ENCODE results near the gene KRTAP9-9.
"Not testable (repeated sequence)": the region's sequence is repeated elsewhere in the genome, so short reads cannot be mapped to it uniquely, and the experiment has no call there.

Gene KRTAP9-9

GRCh38 chr17:41255381-41256290 is at the start of gene KRTAP9-9:
TSS of gene KRTAP9-9 (plus strand) at chr17:41255384.
- not testable (repeated sequence) for H3K4me1 ChIP-seq (ENCODE audit: control insufficient read depth in 2 of 2, insufficient read depth in 2 of 2, low read length in 2 of 2); H3K27ac ChIP-seq (ENCODE audit: low read depth in 2 of 2, low read length in 2 of 2); H3K36me3 ChIP-seq (ENCODE audit: control insufficient read depth in 2 of 2, insufficient read depth in 2 of 2, low read length in 2 of 2); H3K4me3 ChIP-seq (ENCODE audit: low read length in 2 of 2); H3K9me3 ChIP-seq (ENCODE audit: control insufficient read depth in 2 of 2, low read length in 2 of 2); H3K9ac ChIP-seq (ENCODE audit: low read depth in 1 of 2, low read length in 2 of 2)
- H3K27me3 ChIP-seq (ENCODE audit: control insufficient read depth in 2 of 2, insufficient read depth in 2 of 2, low read length in 2 of 2), result peaks cover 11 to 18% of the 10 kb centered on the region in 2 donors

DNA sequence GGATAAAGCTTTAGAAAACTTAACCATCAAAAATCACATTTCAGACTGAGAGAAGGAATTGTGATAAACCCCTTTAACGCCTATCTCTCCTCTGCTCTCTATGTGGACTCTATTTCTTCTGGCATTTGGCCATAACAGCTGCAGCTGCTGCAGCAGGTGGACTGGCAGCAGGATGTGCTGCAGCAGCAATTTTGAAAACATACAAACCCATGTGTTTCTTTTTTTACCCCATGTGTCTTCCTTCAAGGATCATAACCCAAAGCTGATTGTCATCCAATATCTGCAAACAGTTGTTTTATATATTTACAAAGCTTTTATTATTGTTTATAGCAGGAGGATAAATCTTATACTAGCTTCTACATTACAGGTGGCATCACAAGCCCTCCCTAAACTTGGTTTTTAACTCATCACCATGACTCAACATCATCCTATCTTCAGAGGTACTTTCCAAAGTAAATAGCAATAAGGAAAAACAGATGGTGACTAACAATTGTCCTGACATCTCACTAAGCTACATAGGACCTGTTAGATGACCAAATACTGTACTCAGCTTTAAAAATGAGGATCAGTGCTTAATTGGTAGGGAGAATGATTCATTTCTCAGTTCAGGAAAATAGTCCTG is 43.2 kb upstream of the KRTAP9-9 start:
- H3K9me3 ChIP-seq (ENCODE audit: control insufficient read depth in 2 of 2, low read length in 2 of 2), result no peaks in the 10 kb centered on the region
- no peak overlapping the region for H3K4me3 ChIP-seq (ENCODE audit: low read length in 2 of 2)
- H3K36me3 ChIP-seq (ENCODE audit: control insufficient read depth in 2 of 2, insufficient read depth in 2 of 2, low read length in 2 of 2), result no peaks in the 10 kb centered on the region
- no peak overlapping the region for H3K9ac ChIP-seq (ENCODE audit: low read depth in 1 of 2, low read length in 2 of 2)
- H3K4me1 ChIP-seq (ENCODE audit: control insufficient read depth in 2 of 2, insufficient read depth in 2 of 2, low read length in 2 of 2), result peaks cover 0 to 2% of the 10 kb centered on the region in 2 donors
- no peaks in the 10 kb centered on the region for H3K27me3 ChIP-seq (ENCODE audit: control insufficient read depth in 2 of 2, insufficient read depth in 2 of 2, low read length in 2 of 2)
- H3K27ac ChIP-seq (ENCODE audit: low read depth in 2 of 2, low read length in 2 of 2), result no peak overlapping the region

DNA sequence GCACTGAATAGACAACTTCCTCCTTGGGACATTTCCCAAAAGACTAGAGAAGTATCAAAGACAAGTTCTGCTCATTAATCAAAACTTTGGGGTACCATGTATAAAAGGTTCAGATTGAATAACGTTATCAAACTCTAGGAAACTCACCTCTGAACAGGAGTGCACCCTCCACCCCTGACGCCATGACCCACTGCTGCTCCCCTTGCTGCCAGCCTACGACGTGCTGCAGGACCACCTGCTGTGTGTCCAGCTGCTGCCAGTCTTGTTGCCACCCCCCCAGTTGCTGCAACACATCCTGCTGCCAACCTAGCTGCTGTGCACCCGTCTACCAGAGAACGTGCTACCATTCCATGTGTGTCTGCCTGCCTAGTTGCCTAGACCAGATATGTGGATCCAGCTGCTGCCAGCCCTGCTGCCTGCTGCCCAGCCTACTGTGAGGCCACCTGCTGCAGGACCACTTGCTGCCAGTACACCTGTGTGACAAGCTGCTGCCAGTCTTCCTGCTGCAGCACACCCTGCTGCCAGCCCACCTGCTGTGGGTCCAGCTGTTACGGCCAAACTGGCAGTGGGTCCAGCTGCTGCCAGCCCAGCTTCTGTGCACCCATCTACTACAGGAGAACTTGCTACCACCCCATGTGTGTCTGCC is 42.5 kb upstream of the KRTAP9-9 start:
- Histone ChIP-seq H3K36me3 (ENCODE audit: control insufficient read depth in 2 of 2, insufficient read depth in 2 of 2, low read length in 2 of 2) (no peaks in the 10 kb centered on the region), H3K9me3 (ENCODE audit: control insufficient read depth in 2 of 2, low read length in 2 of 2) (no peaks in the 10 kb centered on the region), H3K27me3 (ENCODE audit: control insufficient read depth in 2 of 2, insufficient read depth in 2 of 2, low read length in 2 of 2) (no peaks in the 10 kb centered on the region), H3K4me1 (ENCODE audit: control insufficient read depth in 2 of 2, insufficient read depth in 2 of 2, low read length in 2 of 2) (peaks cover 0 to 2% of the 10 kb centered on the region in 2 donors), H3K9ac (ENCODE audit: low read depth in 1 of 2, low read length in 2 of 2) (no peak overlapping the region), H3K4me3 (ENCODE audit: low read length in 2 of 2) (no peak overlapping the region), H3K27ac (ENCODE audit: low read depth in 2 of 2, low read length in 2 of 2) (no peak overlapping the region)

DNA sequence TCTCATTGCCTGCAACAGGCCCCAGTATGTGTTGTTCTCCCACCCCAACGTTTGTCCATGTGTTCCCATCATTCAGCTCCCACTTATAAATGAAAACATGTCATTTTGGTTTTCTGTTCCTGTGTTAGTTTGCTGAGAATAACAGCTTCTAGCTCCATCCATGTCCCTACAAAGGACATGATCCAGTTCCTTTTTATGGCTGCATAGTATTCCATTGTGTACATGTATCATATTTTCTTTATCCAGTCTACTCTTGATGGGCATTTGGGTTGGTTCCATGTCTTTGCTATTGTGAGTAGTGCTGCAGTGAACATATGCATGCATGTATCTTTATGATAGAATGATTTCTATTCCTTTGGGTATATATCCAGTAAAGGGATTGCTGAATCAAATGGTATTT is 39.5 kb upstream of the KRTAP9-9 start:
- no peaks in the 10 kb centered on the region for H3K27me3 ChIP-seq (ENCODE audit: control insufficient read depth in 2 of 2, insufficient read depth in 2 of 2, low read length in 2 of 2)
- no peak overlapping the region for H3K27ac ChIP-seq (ENCODE audit: low read depth in 2 of 2, low read length in 2 of 2)

DNA sequence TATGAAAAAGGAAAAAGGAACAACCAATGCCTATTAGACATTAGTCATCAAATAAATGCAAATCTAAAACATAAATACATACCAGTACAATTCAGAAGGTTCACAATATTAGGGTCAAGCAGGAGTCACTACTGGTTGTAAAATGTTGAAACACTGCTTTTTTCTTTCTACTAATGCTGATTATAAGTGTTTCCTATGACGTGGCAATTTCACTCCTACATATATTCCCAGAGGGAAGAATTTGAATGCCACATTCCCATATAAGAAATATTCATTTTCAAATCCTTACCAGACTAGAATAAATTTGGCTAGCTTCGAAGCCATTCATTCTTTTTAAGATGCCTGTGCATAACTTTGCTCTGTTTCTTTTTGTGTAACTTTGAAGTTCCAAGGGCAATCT is 31.4 kb upstream of the KRTAP9-9 start:
- Histone ChIP-seq H3K36me3 (ENCODE audit: control insufficient read depth in 2 of 2, insufficient read depth in 2 of 2, low read length in 2 of 2) (no peaks in the 10 kb centered on the region), H3K27ac (ENCODE audit: low read depth in 2 of 2, low read length in 2 of 2) (no peak overlapping the region), H3K4me3 (ENCODE audit: low read length in 2 of 2) (no peak overlapping the region), H3K9ac (ENCODE audit: low read depth in 1 of 2, low read length in 2 of 2) (no peak overlapping the region), H3K4me1 (ENCODE audit: control insufficient read depth in 2 of 2, insufficient read depth in 2 of 2, low read length in 2 of 2) (no peaks in the 10 kb centered on the region), H3K27me3 (ENCODE audit: control insufficient read depth in 2 of 2, insufficient read depth in 2 of 2, low read length in 2 of 2) (peaks cover 0 to 4% of the 10 kb centered on the region in 2 donors), H3K9me3 (ENCODE audit: control insufficient read depth in 2 of 2, low read length in 2 of 2) (no peaks in the 10 kb centered on the region)

More for the DNA sequence above, 39.5 kb upstream of the KRTAP9-9 start:
- H3K4me3 ChIP-seq (ENCODE audit: low read length in 2 of 2), result no peak overlapping the region
- H3K9me3 ChIP-seq (ENCODE audit: control insufficient read depth in 2 of 2, low read length in 2 of 2), result no peaks in the 10 kb centered on the region
- no peak overlapping the region for H3K9ac ChIP-seq (ENCODE audit: low read depth in 1 of 2, low read length in 2 of 2)
- H3K36me3 ChIP-seq (ENCODE audit: control insufficient read depth in 2 of 2, insufficient read depth in 2 of 2, low read length in 2 of 2), result no peaks in the 10 kb centered on the region
- H3K4me1 ChIP-seq (ENCODE audit: control insufficient read depth in 2 of 2, insufficient read depth in 2 of 2, low read length in 2 of 2), result peaks cover 0 to 2% of the 10 kb centered on the region in 2 donors

GRCh38 chr17:41226051-41226450 is 29.1 kb upstream of the KRTAP9-9 start:
- Histone ChIP-seq H3K9ac (ENCODE audit: low read depth in 1 of 2, low read length in 2 of 2) (no peak overlapping the region), H3K27ac (ENCODE audit: low read depth in 2 of 2, low read length in 2 of 2) (no peak overlapping the region), H3K36me3 (ENCODE audit: control insufficient read depth in 2 of 2, insufficient read depth in 2 of 2, low read length in 2 of 2) (no peaks in the 10 kb centered on the region), H3K27me3 (ENCODE audit: control insufficient read depth in 2 of 2, insufficient read depth in 2 of 2, low read length in 2 of 2) (peaks cover 0 to 4% of the 10 kb centered on the region in 2 donors), H3K9me3 (ENCODE audit: control insufficient read depth in 2 of 2, low read length in 2 of 2) (no peaks in the 10 kb centered on the region), H3K4me3 (ENCODE audit: low read length in 2 of 2) (no peak overlapping the region), H3K4me1 (ENCODE audit: control insufficient read depth in 2 of 2, insufficient read depth in 2 of 2, low read length in 2 of 2) (no peaks in the 10 kb centered on the region)

- H3K36me3 ChIP-seq (ENCODE audit: control insufficient read depth in 2 of 2, insufficient read depth in 2 of 2, low read length in 2 of 2); H3K9me3 ChIP-seq (ENCODE audit: control insufficient read depth in 2 of 2, low read length in 2 of 2); H3K9ac ChIP-seq (ENCODE audit: low read depth in 1 of 2, low read length in 2 of 2); H3K27ac ChIP-seq (ENCODE audit: low read depth in 2 of 2, low read length in 2 of 2); H3K4me3 ChIP-seq (ENCODE audit: low read length in 2 of 2); H3K4me1 ChIP-seq (ENCODE audit: control insufficient read depth in 2 of 2, insufficient read depth in 2 of 2, low read length in 2 of 2); H3K27me3 ChIP-seq (ENCODE audit: control insufficient read depth in 2 of 2, insufficient read depth in 2 of 2, low read length in 2 of 2): not testable (repeated sequence)
These were observed 28.5 kb upstream of the KRTAP9-9 start, which contains the start of gene KRTAP9-2 for GRCh38 chr17:41226598-41227095. TSS of gene KRTAP9-2 (plus strand) at chr17:41226648. CDS start at chr17:41226655, 7 bp downstream.

DNA sequence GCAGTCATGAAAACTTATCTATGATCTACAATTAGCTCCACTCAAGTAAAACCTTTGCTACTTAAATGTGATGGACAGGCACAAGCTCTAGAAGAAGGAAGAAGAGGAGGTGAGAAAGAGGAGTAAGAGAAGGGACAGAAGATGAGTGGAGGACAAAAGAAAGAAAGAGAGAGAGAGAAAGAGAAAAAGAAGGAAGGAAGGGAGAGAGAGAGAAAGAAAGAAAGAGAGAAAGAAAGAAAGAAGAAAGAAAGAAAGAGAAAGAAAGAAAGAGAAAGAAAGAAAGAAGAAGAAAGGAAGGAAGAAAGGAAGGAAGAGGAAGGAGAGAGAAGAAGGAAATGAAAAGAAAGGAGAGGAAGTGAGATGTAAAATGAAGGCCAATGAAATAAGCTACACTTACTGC is 25.1 kb upstream of the KRTAP9-9 start:
- Histone ChIP-seq H3K27me3 (ENCODE audit: control insufficient read depth in 2 of 2, insufficient read depth in 2 of 2, low read length in 2 of 2) (peaks cover 5 to 7% of the 10 kb centered on the region in 2 donors), H3K9ac (ENCODE audit: low read depth in 1 of 2, low read length in 2 of 2) (no peak overlapping the region), H3K4me3 (ENCODE audit: low read length in 2 of 2) (no peak overlapping the region), H3K4me1 (ENCODE audit: control insufficient read depth in 2 of 2, insufficient read depth in 2 of 2, low read length in 2 of 2) (no peaks in the 10 kb centered on the region), H3K27ac (ENCODE audit: low read depth in 2 of 2, low read length in 2 of 2) (no peak overlapping the region), H3K9me3 (ENCODE audit: control insufficient read depth in 2 of 2, low read length in 2 of 2) (no peaks in the 10 kb centered on the region), H3K36me3 (ENCODE audit: control insufficient read depth in 2 of 2, insufficient read depth in 2 of 2, low read length in 2 of 2) (no peaks in the 10 kb centered on the region)

DNA sequence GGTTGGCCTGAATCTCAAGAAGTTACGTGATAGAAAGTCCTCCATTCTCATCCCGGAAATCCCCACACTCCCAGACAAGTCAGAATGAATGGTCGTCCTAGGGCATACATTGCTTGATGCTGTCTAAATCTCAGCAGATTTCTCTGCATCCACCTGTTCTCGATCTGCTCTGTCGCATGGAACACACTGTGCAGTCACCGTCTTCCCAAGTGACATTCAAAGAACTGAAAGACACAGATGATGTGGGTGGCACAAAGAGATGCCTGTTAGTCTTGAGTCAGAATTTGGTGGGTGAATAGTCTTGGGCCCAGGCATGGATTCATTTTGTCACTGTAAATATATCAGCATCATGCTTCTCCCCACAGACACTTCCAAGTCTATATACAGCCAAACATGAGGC is 23.5 kb upstream of the KRTAP9-9 start:
- Histone ChIP-seq H3K27ac (ENCODE audit: low read depth in 2 of 2, low read length in 2 of 2) (no peak overlapping the region), H3K36me3 (ENCODE audit: control insufficient read depth in 2 of 2, insufficient read depth in 2 of 2, low read length in 2 of 2) (no peaks in the 10 kb centered on the region), H3K4me1 (ENCODE audit: control insufficient read depth in 2 of 2, insufficient read depth in 2 of 2, low read length in 2 of 2) (no peaks in the 10 kb centered on the region), H3K27me3 (ENCODE audit: control insufficient read depth in 2 of 2, insufficient read depth in 2 of 2, low read length in 2 of 2) (peaks cover 3 to 5% of the 10 kb centered on the region in 2 donors), H3K4me3 (ENCODE audit: low read length in 2 of 2) (no peak overlapping the region), H3K9ac (ENCODE audit: low read depth in 1 of 2, low read length in 2 of 2) (no peak overlapping the region), H3K9me3 (ENCODE audit: control insufficient read depth in 2 of 2, low read length in 2 of 2) (no peaks in the 10 kb centered on the region)

Data from mucosa of rectum (tissue), 2 donors.